Measurements from ENCODE around the gene KRT2. TPM values are rescaled to one million over a fixed set of nuclear protein-coding genes. Genes with fewer than 3 reads are reported as not detected.

Gene KRT2
- total and polyA plus RNA-seq, 2 of the 8 experiments (the other 6 are each of a cell fraction or from before 2014, with no cell fraction given), result not detected

DNA sequence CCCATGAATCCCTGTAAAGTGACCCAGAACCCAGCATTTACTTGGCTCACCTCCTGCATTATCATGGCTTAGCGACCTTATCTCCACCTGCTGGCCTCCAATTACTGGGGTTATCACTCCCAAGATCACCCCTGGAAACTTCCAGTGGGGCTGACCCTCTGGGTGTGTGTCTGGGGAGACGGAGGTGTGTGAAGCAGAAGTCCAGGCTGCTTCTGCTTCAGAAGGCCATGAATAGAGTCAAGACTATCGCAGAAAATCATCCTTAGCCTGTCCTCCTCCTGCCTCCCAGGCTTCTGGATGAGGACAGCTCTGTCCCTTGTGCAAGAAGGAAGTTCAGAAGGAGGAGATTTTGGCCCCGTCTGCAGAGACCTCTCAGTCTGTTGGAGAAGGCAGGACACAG lies 50.3 kb downstream of the KRT2 start (continued):
- TF ChIP-seq USF2 (IDR thresholded peaks at IDR 0.05; ENCODE audit: low read length) (no peak), SIN3A (conservative IDR thresholded peaks at IDR 0.05 in 1 of 2, IDR thresholded peaks at IDR 0.05 in 1 of 2; ENCODE audit: low read depth in 1 of 2, low read length in 2 of 2) (no peak)
